BE2C (cell line): ENCODE measurements around the gene ZNF43.
"Not testable (repeated sequence)": the region's sequence is repeated elsewhere in the genome, so short reads cannot be mapped to it uniquely, and the experiment has no call there.

Experiments
- DNase-seq: peaks from one replicate; pipeline ENCODE4 v3.0.0-alpha.2; 2020
- H3K27me3 ChIP-seq: fragments of 250-450 bp; sonication (Bioruptor Pico); 2 replicates; pipeline ENCODE4 v1.5.1; 2020; ENCODE audit warnings: mild to moderate bottlenecking
- H3K36me3 ChIP-seq: fragments of 250-450 bp; sonication (Bioruptor Pico); 2 replicates; pipeline ENCODE4 v1.5.1; 2020; ENCODE audit warnings: mild to moderate bottlenecking
- H3K4me1 ChIP-seq: fragments of 250-450 bp; sonication (Bioruptor Pico); 2 replicates; pipeline ENCODE4 v1.5.1; 2020
- H3K4me3 ChIP-seq: 2 replicates; pipeline ENCODE4 v1.5.1; 2011; ENCODE audit warnings: low read depth, low read length
- H3K9me3 ChIP-seq: fragments of 250-450 bp; sonication (Bioruptor Pico); 2 replicates; pipeline ENCODE4 v1.5.1; 2020
- TF ChIP-seq, protein P1 (sequence below): IDR thresholded peaks from 2 replicates; pipeline ENCODE4 v1.5.1; 2012; ENCODE audit warnings: mild to moderate bottlenecking, low read depth, low read length

ZNF43 gene

DNA sequence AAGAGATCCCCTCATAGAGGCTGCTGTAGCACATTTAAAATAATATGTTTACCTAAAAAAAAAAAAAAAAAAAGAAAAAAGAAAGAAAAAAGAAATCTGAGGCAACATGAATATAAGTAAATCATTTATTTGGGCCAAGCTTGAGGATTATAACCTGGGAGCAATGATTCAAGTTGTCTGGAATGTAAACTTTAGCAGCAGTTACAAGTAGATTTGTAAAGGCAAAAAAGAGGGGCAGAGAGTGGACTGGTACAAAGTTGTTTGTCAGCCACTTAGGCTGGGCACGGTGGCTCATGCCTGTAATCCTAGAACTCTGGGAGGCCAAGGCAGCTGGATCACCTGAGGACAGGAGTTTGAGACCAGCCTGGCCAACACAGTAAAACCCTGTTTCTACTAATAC, 11.3 kb downstream of the ZNF43 start:
- H3K4me3 ChIP-seq: no peak overlapping the region
- H3K9me3 ChIP-seq: peaks cover 4% of the 10 kb centered on the region; the same call in 1 of the 2 replicates
- TF ChIP-seq, protein P1, sequence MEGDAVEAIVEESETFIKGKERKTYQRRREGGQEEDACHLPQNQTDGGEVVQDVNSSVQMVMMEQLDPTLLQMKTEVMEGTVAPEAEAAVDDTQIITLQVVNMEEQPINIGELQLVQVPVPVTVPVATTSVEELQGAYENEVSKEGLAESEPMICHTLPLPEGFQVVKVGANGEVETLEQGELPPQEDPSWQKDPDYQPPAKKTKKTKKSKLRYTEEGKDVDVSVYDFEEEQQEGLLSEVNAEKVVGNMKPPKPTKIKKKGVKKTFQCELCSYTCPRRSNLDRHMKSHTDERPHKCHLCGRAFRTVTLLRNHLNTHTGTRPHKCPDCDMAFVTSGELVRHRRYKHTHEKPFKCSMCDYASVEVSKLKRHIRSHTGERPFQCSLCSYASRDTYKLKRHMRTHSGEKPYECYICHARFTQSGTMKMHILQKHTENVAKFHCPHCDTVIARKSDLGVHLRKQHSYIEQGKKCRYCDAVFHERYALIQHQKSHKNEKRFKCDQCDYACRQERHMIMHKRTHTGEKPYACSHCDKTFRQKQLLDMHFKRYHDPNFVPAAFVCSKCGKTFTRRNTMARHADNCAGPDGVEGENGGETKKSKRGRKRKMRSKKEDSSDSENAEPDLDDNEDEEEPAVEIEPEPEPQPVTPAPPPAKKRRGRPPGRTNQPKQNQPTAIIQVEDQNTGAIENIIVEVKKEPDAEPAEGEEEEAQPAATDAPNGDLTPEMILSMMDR: no peak
- H3K36me3 ChIP-seq: peaks cover 29% of the 10 kb centered on the region
- DNase-seq: no peak
- H3K27me3 ChIP-seq: no peaks in the 10 kb centered on the region
- H3K4me1 ChIP-seq: no peaks in the 10 kb centered on the region

DNA sequence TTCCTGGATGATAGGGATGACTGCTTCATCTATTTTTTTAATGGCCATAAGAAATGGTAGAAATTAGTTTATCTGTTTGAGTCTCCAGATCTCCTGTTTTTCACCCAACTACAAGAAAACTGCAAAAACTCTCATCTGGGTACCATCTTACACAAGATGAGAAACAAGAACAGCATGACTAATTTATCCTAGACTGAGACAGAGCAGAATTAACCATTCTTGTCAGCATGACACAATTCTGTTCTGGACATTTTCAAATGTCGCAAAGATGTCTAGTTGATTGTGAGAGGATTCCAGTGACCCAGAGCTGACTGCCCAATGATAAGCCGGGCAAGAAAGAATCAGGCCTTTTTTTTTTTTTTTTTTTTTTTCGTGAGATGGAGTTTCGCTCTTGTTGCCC, 12.8 kb downstream of the ZNF43 start:
- peaks cover 36% of the 10 kb centered on the region for H3K36me3 ChIP-seq
- no peaks in the 10 kb centered on the region for H3K4me1 ChIP-seq
- DNase-seq: no peak
- no peaks in the 10 kb centered on the region for H3K27me3 ChIP-seq
- TF ChIP-seq, protein P1: no peak
- H3K4me3 ChIP-seq: no peak overlapping the region
- H3K9me3 ChIP-seq: peaks cover 4% of the 10 kb centered on the region; the same call in 1 of the 2 replicates

DNA sequence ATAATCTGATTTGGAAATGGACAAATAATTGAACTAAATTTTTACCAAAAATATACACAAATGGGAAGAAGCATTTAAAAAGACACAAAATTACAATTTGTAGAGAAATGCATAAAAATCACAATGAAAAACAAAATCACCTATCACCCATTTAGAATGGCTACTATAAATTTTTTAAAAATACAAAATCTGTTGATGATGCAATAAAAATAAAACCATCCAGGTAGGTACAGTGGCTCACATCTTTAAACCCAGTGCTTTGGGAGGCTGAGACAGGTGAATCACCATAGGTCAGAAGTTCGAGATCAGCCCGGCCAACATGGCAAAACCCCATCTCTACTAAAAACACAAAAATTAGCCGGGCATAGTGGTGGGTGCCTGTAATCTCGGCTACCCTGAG, 23.5 kb downstream of the ZNF43 start:
- no peaks in the 10 kb centered on the region for H3K4me1 ChIP-seq
- peaks cover 74% of the 10 kb centered on the region for H3K36me3 ChIP-seq
- TF ChIP-seq, protein P1: no peak
- no peak for DNase-seq
- no peak overlapping the region for H3K4me3 ChIP-seq
- no peaks in the 10 kb centered on the region; the same call in 1 of the 2 replicates for H3K9me3 ChIP-seq
- no peaks in the 10 kb centered on the region for H3K27me3 ChIP-seq

DNA sequence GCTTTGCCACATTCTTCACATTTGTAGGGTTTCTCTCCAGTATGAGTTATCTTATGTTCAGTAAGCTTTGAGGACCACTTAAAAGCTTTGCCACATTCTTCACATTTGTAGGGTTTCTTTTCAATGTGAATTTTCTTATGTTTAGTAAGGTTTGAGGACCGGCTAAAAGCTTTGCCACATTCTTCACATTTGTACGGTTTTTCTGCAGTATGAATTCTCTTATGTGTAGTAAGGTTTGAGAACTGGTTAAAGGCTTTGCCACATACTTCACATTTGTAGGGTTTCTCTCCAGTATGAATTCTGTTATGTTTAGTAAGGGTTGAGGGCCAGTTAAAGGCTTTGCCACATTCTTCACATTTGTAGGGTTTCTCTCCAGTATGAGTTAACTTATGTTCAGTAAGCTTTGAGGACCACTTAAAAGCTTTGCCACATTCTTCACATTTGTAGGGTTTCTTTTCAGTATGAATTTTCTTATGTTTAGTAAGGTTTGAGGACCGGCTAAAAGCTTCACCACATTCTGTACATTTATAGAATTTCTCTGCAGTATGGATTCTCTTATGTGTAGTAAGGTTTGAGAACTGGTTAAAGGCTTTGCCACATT, 27.5 kb downstream of the ZNF43 start:
- H3K4me3 ChIP-seq, H3K9me3 ChIP-seq, DNase-seq, H3K27me3 ChIP-seq, H3K4me1 ChIP-seq: not testable (repeated sequence)
- peaks cover 49% of the 10 kb centered on the region for H3K36me3 ChIP-seq

DNA sequence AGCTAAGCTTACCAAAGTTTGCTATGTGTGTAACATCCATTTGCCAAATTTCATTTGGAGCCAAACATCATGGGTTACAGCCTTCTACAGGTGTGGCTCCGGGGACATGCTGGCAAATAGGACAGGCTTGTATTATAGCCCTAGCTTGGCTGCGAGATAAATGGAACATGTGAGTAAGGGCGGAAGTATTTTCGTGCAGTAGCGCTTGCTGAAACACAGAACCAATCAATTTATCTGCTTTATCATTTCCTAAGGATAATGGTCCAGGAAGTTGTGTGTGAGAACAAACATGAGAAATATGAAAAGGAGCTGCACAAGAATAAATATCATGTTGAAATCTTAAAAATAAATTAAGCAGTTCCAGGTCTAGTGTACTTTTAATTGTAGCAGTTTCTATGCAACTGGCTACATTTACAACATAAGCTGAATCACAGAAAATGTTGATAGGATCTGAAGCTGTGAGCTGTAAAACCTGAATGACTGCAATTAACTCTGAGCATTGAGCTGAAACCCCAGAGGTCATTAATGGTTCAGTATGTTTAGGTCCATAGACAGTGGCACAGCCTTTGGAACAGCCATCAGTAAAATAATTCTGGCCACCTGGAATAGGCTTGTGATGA, 46.4 kb downstream of the ZNF43 start:
- no peaks in the 10 kb centered on the region for H3K9me3 ChIP-seq

DNA sequence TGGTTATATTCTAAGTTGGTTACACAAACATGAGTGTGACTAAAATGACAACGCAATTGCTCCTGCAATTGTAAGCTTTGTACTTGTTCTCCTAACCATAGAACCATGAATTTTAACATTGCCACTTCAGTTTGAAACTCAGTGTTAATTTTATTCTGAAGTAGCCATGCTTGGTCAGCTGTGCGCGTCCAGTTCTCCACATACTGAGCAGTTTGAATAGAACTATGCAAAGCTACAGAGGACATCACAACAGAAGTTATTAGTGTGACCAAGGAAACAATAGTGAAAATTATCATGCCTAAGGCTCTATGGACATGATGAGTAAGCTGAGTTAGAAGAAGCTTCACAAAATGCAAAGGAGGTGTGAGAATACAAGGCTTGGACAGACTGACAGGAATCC, 49.0 kb downstream of the ZNF43 start:
- no peaks in the 10 kb centered on the region for H3K4me1 ChIP-seq
- no peaks in the 10 kb centered on the region for H3K9me3 ChIP-seq
- DNase-seq: no peak
- H3K4me3 ChIP-seq: no peak overlapping the region
- H3K36me3 ChIP-seq: no peaks in the 10 kb centered on the region
- TF ChIP-seq, protein P1: no peak
- H3K27me3 ChIP-seq: no peaks in the 10 kb centered on the region

More for the DNA sequence above, 46.4 kb downstream of the ZNF43 start:
- no peak for DNase-seq
- TF ChIP-seq, protein P1: no peak
- H3K36me3 ChIP-seq: no peaks in the 10 kb centered on the region
- no peaks in the 10 kb centered on the region for H3K27me3 ChIP-seq
- H3K4me1 ChIP-seq: no peaks in the 10 kb centered on the region
- H3K4me3 ChIP-seq: no peak overlapping the region

DNA sequence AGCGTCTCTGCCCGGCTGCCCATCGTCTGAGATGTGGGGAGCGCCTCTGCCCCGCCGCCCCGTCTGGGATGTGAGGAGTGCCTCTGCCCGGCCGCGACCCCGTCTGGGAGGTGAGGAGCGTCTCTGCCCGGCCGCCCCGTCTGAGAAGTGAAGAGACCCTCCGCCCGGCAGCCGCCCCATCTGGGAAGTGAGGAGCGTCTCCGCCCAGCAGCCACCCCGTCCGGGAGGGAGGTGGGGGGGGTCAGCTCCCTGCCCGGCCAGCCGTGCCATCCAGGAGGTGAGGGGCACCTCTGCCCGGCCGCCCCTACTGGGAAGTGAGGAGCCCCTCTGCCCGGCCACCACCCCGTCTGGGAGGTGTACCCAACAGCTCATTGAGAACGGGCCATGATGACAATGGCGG, 60.2 kb downstream of the ZNF43 start:
- H3K27me3 ChIP-seq, H3K36me3 ChIP-seq, H3K4me3 ChIP-seq, DNase-seq, H3K4me1 ChIP-seq, H3K9me3 ChIP-seq: not testable (repeated sequence)
